Natural killer cell treated with Interleukin-12 subunit alpha and Interleukin-12 subunit beta and Interleukin-15 and Interleukin-18, amount 100 ng/mL, for 72 hours (primary cell): ENCODE measurements around the gene CDH12. TPM values are rescaled to one million over a fixed set of nuclear protein-coding genes. Genes with fewer than 3 reads are reported as not detected.

Experiments used
- ATAC-seq, 2 donors: fragments of 150-1000 bp; cut with Tn5 transposase in 1 of 2; sonication (Bioruptor Pico), chemical (Tn5 transposase) in 1 of 2; 2 replicates each; pipeline ENCODE4 v1.10.0; 2021
- DNase-seq: peaks from one replicate; pipeline ENCODE4 v3.0.0; 2022; ENCODE audit warnings: low spot score
- H3K27ac Mint-ChIP-seq, 2 donors: 1 replicate in 1 of 2; 2 replicates in 1 of 2; pipeline ENCODE4 v1.8.0; 2022; ENCODE audit warnings: mixed read lengths in 2 of 2, mild to moderate bottlenecking in 1 of 2, moderate library complexity in 1 of 2
- H3K27me3 Mint-ChIP-seq, 2 donors: 1 replicate in 1 of 2; 2 replicates in 1 of 2; pipeline ENCODE4 v1.8.0; 2022; ENCODE audit warnings: mixed read lengths in 2 of 2
- H3K36me3 Mint-ChIP-seq: one replicate; pipeline ENCODE4 v1.8.0; 2022; ENCODE audit warnings: mixed read lengths
- H3K4me1 Mint-ChIP-seq, 2 donors: 1 replicate in 1 of 2; 2 replicates in 1 of 2; pipeline ENCODE4 v1.8.0; 2022; ENCODE audit warnings: low read depth in 2 of 2, mixed read lengths in 2 of 2, mild to moderate bottlenecking in 1 of 2
- H3K4me3 Mint-ChIP-seq: one replicate; pipeline ENCODE4 v1.8.0; 2022; ENCODE audit warnings: mixed read lengths
- H3K9me3 Mint-ChIP-seq: 2 replicates; pipeline ENCODE4 v1.8.0; 2022; ENCODE audit warnings: mixed read lengths
- total RNA-seq, 2 donors: library from RNA; stranded (reverse); gene quantifications; one replicate each; pipeline ENCODE4 v1.2.3, GENCODE V29; 2022

Gene CDH12
- total RNA-seq, 2 donors from 2014 or later, result not detected

- Mint-ChIP-seq H3K27me3 (no peaks in the 10 kb centered on the region), H3K4me1 (no peaks in the 10 kb centered on the region), H3K36me3 (no peaks in the 10 kb centered on the region), H3K27ac (no peak overlapping the region), H3K4me3 (no peak overlapping the region), H3K9me3 (peaks cover 7% of the 10 kb centered on the region)
- ATAC-seq (no peak), DNase-seq (no peak)
Measured at GRCh38 chr5:22728610-22729009, 124.5 kb downstream of the CDH12 start.

- Mint-ChIP-seq H3K4me3 (no peak overlapping the region), H3K9me3 (peaks cover 15% of the 10 kb centered on the region), H3K4me1 (no peaks in the 10 kb centered on the region), H3K36me3 (peaks cover 13% of the 10 kb centered on the region), H3K27me3 (no peaks in the 10 kb centered on the region), H3K27ac (no peak overlapping the region)
- ATAC-seq (no peak), DNase-seq (no peak)
Measured at GRCh38 chr5:22722491-22722890, 130.7 kb downstream of the CDH12 start.

- Mint-ChIP-seq H3K36me3 (peaks cover 13% of the 10 kb centered on the region), H3K27ac (no peak overlapping the region), H3K27me3 (no peaks in the 10 kb centered on the region), H3K4me1 (no peaks in the 10 kb centered on the region), H3K9me3 (peaks cover 18% of the 10 kb centered on the region), H3K4me3 (no peak overlapping the region)
- DNase-seq (no peak), ATAC-seq (no peak)
Measured at GRCh38 chr5:22722056-22722455, 131.1 kb downstream of the CDH12 start.

- H3K27ac Mint-ChIP-seq, result no peak overlapping the region
- no peaks in the 10 kb centered on the region for H3K27me3 Mint-ChIP-seq
- peaks cover 13% of the 10 kb centered on the region for H3K36me3 Mint-ChIP-seq
- no peak for ATAC-seq
- H3K4me3 Mint-ChIP-seq, result no peak overlapping the region
- H3K9me3 Mint-ChIP-seq, result peaks cover 19% of the 10 kb centered on the region
- no peak for DNase-seq
- no peaks in the 10 kb centered on the region for H3K4me1 Mint-ChIP-seq
Measured at GRCh38 chr5:22719842-22720241, 133.3 kb downstream of the CDH12 start.

GRCh38 chr5:22710660-22711059 lies 142.5 kb downstream of the CDH12 start:
- Mint-ChIP-seq H3K27ac (no peak overlapping the region), H3K36me3 (no peaks in the 10 kb centered on the region), H3K27me3 (no peaks in the 10 kb centered on the region), H3K9me3 (peaks cover 8% of the 10 kb centered on the region), H3K4me1 (no peaks in the 10 kb centered on the region), H3K4me3 (no peak overlapping the region)
- DNase-seq, result no peak
- no peak for ATAC-seq

GRCh38 chr5:22709743-22710142 lies 143.4 kb downstream of the CDH12 start:
- Mint-ChIP-seq H3K9me3 (peaks cover 8% of the 10 kb centered on the region), H3K27ac (no peak overlapping the region), H3K27me3 (no peaks in the 10 kb centered on the region), H3K4me3 (no peak overlapping the region), H3K36me3 (no peaks in the 10 kb centered on the region), H3K4me1 (no peaks in the 10 kb centered on the region)
- ATAC-seq, result no peak
- no peak for DNase-seq

- no peaks in the 10 kb centered on the region for H3K27me3 Mint-ChIP-seq
- peaks cover 8% of the 10 kb centered on the region for H3K9me3 Mint-ChIP-seq
- H3K4me3 Mint-ChIP-seq, result no peak overlapping the region
Measured at GRCh38 chr5:22708770-22709328, 144.3 kb downstream of the CDH12 start.

GRCh38 chr5:22706901-22707300 lies 146.2 kb downstream of the CDH12 start:
- H3K36me3 Mint-ChIP-seq, result no peaks in the 10 kb centered on the region
- H3K4me3 Mint-ChIP-seq, result no peak overlapping the region
- DNase-seq, result no peak
- no peaks in the 10 kb centered on the region for H3K4me1 Mint-ChIP-seq
- no peak overlapping the region for H3K27ac Mint-ChIP-seq
- ATAC-seq, result no peak
- H3K9me3 Mint-ChIP-seq, result peaks cover 8% of the 10 kb centered on the region
- no peaks in the 10 kb centered on the region for H3K27me3 Mint-ChIP-seq

More at GRCh38 chr5:22708770-22709328, 144.3 kb downstream of the CDH12 start:
- Mint-ChIP-seq H3K4me1 (no peaks in the 10 kb centered on the region), H3K27ac (no peak overlapping the region), H3K36me3 (no peaks in the 10 kb centered on the region)
- no peak for ATAC-seq
- DNase-seq, result no peak

GRCh38 chr5:22699319-22699718 lies 153.8 kb downstream of the CDH12 start:
- no peaks in the 10 kb centered on the region for H3K27me3 Mint-ChIP-seq
- ATAC-seq (no peak), DNase-seq (no peak)
- H3K27ac Mint-ChIP-seq, result no peak overlapping the region
- H3K4me1 Mint-ChIP-seq, result no peaks in the 10 kb centered on the region
- H3K9me3 Mint-ChIP-seq, result no peaks in the 10 kb centered on the region
- no peaks in the 10 kb centered on the region for H3K36me3 Mint-ChIP-seq
- no peak overlapping the region for H3K4me3 Mint-ChIP-seq

- H3K36me3 Mint-ChIP-seq, result no peaks in the 10 kb centered on the region
Measured at GRCh38 chr5:22693121-22693520, 160.0 kb downstream of the CDH12 start.

GRCh38 chr5:22683050-22683449 lies 170.1 kb downstream of the CDH12 start:
- Mint-ChIP-seq H3K27ac (no peak overlapping the region), H3K36me3 (no peaks in the 10 kb centered on the region), H3K9me3 (peaks cover 7% of the 10 kb centered on the region), H3K4me3 (no peak overlapping the region), H3K27me3 (no peaks in the 10 kb centered on the region), H3K4me1 (no peaks in the 10 kb centered on the region)
- ATAC-seq (no peak), DNase-seq (no peak)

More at GRCh38 chr5:22693121-22693520, 160.0 kb downstream of the CDH12 start:
- no peak overlapping the region for H3K4me3 Mint-ChIP-seq
- ATAC-seq, result no peak
- H3K27ac Mint-ChIP-seq, result no peak overlapping the region
- no peaks in the 10 kb centered on the region for H3K4me1 Mint-ChIP-seq
- no peaks in the 10 kb centered on the region for H3K27me3 Mint-ChIP-seq
- peaks cover 10% of the 10 kb centered on the region for H3K9me3 Mint-ChIP-seq
- DNase-seq, result no peak

GRCh38 chr5:22678886-22679285 lies 174.3 kb downstream of the CDH12 start:
- ATAC-seq, result no peak
- no peaks in the 10 kb centered on the region for H3K27me3 Mint-ChIP-seq
- no peaks in the 10 kb centered on the region for H3K36me3 Mint-ChIP-seq
- DNase-seq, result no peak
- no peaks in the 10 kb centered on the region for H3K4me1 Mint-ChIP-seq
- no peak overlapping the region for H3K4me3 Mint-ChIP-seq
- H3K27ac Mint-ChIP-seq, result no peak overlapping the region
- H3K9me3 Mint-ChIP-seq, result peaks cover 12% of the 10 kb centered on the region

GRCh38 chr5:22673131-22673530 lies 180.0 kb downstream of the CDH12 start:
- Mint-ChIP-seq H3K27ac (no peak overlapping the region), H3K27me3 (no peaks in the 10 kb centered on the region), H3K4me1 (no peaks in the 10 kb centered on the region), H3K4me3 (no peak overlapping the region), H3K36me3 (no peaks in the 10 kb centered on the region), H3K9me3 (peaks cover 18% of the 10 kb centered on the region)
- DNase-seq, result no peak
- ATAC-seq, result no peak

- peaks cover 17% of the 10 kb centered on the region for H3K9me3 Mint-ChIP-seq
- ATAC-seq (no peak), DNase-seq (no peak)
- no peak overlapping the region for H3K4me3 Mint-ChIP-seq
- H3K27me3 Mint-ChIP-seq, result no peaks in the 10 kb centered on the region
- no peaks in the 10 kb centered on the region for H3K4me1 Mint-ChIP-seq
- no peaks in the 10 kb centered on the region for H3K36me3 Mint-ChIP-seq
- H3K27ac Mint-ChIP-seq, result no peak overlapping the region
Measured at GRCh38 chr5:22669345-22669744, 183.8 kb downstream of the CDH12 start.

- no peak for ATAC-seq
- Mint-ChIP-seq H3K27me3 (no peaks in the 10 kb centered on the region), H3K4me1 (no peaks in the 10 kb centered on the region)
Measured at GRCh38 chr5:22665801-22666200, 187.3 kb downstream of the CDH12 start.

More at GRCh38 chr5:22665801-22666200, 187.3 kb downstream of the CDH12 start:
- no peaks in the 10 kb centered on the region for H3K36me3 Mint-ChIP-seq
- no peak for DNase-seq
- no peak overlapping the region for H3K27ac Mint-ChIP-seq
- no peak overlapping the region for H3K4me3 Mint-ChIP-seq
- H3K9me3 Mint-ChIP-seq, result peaks cover 15% of the 10 kb centered on the region
